Activated CD4-positive, alpha-beta T cell treated with anti-CD3 and anti-CD28 coated beads, Interleukin-2, amount 50 U/mL, for 1 hour (primary cell): ENCODE measurements around the gene SH2D6.
"Not testable (repeated sequence)": the region's sequence is repeated elsewhere in the genome, so short reads cannot be mapped to it uniquely, and the experiment has no call there.

Experiments used
- DNase-seq: peaks from one replicate; pipeline ENCODE4 v3.0.0-alpha.2; 2020

The SH2D6 gene

DNA sequence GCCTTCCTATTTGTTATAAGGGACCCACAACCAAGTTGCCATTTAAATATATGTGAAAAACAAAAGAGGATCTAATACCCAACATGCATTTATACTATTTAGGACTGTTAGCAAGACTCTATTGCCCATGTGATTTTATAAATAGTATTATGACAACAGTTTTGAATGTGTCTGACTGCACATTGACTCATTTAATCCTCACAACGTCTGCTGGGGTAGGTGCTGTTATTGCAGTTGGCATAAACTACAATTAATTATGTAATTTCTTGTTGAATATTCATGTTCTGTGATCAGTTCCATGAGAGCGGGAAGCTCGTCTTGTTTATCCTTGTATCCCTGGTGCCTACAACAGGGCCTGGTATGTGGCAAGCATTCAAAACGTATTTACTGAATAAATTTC is 53.7 kb downstream of the SH2D6 start:
- DNase-seq: no peak

DNA sequence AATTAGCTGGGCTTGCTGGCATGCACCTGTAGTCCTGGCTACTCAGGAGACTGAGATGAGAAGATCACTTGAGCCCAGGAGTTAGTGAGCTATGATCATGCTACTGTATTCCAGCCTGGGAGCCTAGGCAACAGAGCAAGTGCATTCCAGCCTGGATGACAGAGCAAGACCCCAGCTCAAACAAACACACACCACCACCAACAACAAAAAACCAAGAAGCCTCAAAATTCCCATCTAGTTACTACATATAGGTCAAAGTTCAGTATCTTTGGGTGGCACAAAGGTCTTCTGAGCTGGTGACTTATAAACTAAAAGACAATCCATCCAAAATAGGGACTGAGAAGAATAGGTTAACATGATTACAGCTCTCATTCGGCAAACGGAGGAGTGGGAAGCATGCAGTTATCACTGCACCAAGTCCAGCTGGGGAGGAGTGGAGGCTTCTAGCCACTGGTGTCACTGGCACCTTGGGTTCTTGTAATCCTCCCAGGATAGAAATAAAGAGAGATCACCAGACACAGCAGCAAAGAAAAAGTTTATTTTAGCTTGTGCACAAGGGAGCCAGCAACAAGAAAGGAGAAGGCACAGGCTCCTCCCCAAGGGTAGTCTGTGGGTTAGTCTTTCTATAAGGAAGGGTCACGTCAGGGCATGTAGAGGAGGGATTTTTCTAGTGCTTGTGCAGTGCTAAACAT is 57.4 kb downstream of the SH2D6 start:
- no peak for DNase-seq

DNA sequence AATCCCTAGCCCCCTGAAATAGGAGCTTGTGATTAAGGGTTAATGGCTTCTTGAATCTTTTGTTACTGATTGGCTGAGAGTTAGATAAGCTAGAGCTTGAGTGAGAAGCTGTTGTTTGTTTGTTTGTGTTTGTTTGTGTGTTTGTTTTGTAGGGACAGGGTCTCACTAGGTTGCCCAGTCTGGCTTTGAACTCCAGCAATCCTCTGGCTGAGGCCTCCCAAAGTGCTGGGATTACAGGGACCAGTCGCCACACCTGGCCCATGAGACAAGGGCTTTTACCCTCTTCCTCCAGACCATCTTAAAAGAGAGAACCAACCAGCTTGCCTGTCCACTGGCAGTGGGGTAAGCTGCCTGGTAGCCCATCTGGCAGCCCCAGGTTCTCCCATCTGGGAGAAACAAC is 58.1 kb downstream of the SH2D6 start:
- DNase-seq: no peak

DNA sequence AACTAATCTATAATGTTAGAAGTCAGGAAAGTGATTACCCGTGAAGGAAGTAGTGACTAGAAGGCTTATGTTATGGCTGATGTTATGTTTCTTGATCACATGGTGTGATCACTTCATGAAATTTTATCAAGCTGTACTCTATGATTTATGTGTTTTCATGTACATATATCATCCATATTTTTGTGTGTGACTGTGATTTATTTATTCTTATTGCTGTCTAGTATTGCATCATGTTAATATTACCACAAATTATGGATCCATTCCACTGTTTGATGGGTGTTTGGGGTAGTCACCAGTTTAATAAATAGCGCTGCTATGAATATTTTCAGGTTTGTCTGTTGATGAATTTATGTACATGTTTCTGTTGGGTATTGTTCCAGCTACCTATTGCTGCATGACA is 59.4 kb downstream of the SH2D6 start:
- DNase-seq: no peak

DNA sequence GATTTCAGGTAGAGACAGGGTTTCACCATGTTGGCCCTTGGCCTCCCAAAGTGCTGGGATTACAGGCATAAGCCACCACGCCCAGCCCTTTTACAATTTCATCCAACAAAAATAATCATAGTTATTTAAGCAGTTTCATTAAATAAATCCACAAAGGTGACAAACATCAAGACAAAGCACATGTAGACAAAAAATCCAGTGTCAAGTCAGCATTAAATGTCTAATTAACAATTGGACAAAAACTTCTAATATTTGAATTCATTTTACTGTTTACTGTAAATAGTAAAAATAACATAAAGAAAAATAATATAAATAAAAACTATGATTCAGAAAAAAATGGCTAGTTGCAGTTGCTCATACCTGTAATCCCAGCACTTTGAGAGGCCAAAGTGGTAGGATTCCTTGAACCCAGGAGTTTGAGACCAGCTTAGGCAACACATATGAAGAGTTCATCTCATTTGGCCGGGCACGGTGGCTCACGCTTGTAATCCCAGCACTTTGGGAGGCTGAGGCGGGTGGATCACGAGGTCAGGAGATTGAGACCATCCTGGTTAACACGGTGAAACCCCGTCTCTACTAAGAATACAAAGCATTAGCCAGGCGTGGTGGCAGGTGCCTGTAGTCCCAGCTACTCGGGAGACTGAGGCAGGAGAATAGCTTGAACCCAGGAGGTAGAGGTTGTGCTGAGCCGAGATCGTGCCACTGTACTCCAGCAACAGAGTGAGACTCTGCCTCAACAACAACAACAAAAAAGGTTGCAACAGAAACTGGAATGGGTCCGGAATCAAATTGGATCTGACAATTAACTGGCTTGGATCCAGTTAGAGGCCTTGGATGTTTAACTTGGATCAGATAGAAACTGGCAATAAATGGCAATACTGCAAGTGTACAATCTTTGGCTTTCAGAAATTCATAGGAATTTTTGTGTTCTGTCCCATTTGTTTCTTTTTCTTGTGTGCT is 63.6 kb downstream of the SH2D6 start:
- no peak for DNase-seq

DNA sequence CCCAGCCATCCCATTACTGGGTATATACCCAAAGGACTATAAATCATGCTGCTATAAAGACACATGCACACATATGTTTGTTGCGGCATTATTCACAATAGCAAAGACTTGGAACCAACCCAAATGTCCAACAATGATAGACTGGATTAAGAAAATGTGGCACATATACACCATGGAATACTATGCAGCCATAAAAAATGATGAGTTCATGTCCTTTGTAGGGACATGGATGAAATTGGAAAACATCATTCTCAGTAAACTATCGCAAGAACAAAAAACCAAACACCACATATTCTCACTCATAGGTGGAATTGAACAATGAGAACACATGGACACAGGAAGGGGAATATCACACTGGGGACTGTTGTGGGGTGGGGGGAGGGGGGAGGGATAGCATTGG is 66.1 kb downstream of the SH2D6 start:
- DNase-seq: not testable (repeated sequence)

DNA sequence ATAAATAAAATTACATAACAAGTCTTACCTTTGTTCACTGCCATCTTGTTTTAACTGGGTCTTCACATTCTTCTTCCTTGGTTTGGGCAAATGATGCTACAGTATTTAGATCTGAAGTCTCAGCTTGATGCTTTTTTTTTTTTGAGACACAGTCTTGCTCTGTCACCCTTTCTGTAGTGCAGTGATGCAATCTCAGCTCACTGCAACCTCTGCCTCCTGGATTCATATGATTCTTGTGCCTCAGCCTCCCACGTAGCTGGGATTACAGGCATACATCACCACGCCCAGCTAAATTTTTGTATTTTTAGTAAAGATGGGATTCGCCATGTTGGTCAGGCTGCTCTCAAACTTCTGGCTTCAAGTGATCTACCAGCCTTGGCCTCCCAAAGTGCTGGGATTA is 67.3 kb downstream of the SH2D6 start:
- DNase-seq: no peak
